Measurements from ENCODE around the gene ZNF548.

ZNF548 gene

DNA sequence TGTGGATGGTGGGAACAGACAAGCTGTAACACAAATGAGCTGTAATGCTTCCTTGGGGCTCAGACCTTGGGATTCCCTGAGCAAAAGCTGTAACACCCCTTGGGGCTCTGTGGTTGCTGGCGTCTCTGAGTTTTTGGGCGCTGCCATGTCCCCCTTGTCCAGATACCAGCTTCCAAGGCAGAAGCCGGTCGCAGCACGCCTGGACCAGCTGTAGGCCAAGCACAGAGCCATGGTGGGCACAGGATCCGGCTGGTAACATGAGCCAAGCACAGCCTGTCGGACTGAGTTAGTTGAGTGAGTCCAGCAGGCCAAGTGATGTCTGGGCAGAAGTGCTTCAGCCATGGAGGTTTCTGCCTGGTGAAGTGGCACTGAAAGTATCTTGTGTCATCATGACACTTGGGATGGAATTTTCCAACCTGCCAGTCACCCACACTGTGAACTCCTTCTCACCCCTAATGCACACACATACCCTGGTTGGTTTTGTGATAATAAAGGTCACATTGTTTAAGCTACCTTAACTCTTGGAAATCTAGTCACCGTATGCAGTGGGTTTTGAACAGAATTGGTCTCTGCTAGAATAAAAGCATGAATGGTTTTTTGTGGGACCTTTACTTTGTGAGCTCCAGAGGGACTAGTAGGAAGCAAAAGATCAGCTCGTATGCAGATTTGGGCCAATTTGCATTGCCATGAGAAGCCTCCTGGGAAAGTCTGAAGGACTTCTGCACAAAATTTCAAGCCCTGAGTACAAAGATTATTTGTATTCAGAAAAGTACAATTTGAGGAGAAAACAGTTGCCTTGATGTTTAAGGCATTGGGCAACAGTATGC, 14.3 kb downstream of the ZNF548 start:
- FAIRE-seq, result no peak

DNA sequence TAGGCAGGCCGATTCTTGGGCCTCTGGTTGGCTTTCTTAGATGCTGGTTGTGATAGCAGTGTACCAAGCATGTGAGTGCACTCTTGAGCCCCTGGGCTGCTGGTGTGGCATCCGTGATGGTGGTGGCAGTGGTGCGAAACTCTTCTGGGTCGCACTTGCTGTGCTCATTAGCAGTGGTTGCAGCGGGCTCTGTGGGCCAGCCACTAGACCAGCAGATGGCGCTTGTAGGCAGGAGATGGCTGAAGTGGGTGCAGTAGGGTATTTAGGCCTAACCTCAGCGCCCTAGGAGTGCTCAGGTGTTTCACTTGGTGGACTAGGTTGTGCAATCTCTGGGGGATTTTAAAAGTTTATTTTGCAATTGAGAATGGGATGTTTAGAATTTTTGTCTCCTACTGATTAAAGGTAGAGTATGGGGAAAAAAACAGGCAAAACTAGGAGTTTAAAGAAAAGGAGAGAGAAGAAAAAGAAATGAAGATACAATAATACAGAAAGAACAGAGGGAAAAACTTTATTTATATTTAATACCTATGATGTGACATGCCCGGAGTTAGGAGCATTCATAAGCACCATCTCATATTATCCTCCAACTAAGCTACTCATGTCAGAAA, 17.0 kb downstream of the ZNF548 start:
- FAIRE-seq, result no peak

- peak; percentile 84 for FAIRE-seq
Measured at GRCh38 chr19:57410877-57411671, 21.4 kb downstream of the ZNF548 start, which contains the start of gene ZNF17. Gene ZNF17 (plus strand): TSS chr19:57411161. CDS start chr19:57413616, 2,455 bp downstream.

DNA sequence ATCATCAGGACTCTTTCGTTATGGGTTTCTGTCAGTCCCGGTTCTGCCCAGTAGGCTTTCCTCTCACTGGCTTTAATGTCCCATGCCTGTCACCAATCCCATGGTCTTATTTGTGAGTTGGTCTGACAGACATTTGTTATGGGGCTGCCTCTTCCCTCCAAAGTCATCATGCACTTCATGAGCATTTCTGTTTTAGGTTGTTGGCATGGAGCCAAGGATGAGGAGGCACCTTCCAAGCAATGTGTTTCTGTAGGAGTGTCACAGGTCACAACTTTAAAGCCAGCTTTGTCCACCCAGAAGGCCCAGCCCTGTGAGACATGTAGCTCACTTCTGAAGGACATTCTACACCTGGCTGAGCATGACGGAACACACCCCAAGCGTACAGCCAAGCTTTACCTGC, 29.8 kb downstream of the ZNF548 start:
- no peak for FAIRE-seq

GRCh38 chr19:57421037-57421436, 31.4 kb downstream of the ZNF548 start:
- no peak for FAIRE-seq

DNA sequence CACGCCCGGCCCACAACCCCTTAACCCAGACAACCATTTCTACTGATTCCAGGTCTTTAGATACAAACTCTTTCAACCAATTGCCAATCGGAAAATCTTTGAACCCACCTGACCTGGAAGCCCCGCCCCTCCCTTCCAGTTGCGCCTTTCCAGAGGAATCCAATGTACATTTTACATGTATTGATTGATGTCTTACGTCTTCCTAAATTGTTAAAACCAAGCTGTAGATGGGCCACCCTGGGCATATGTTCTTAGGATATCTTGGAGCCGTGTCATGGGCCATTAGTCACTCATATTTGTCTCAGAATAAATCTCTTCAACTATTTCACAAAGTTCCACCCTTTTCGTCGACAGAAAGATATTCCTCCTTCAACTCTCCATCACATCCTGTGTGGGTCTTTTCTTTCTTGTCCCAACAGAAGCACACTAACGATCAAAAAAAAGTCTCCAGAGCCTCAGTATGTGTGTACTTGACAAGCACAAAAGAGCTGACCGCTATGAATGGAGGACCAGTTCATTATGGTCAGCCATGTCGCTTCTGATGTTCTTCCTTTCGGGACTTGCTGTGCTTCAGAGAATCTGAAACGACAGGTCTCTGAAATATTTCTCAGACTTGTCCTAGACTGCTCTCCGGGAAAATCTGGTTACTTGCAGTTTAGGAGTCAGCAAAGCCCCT, 44.9 kb downstream of the ZNF548 start:
- no peak for FAIRE-seq

- FAIRE-seq, result peak; percentile 96
Measured at GRCh38 chr19:57435062-57435978, 45.7 kb downstream of the ZNF548 start, which contains the start of gene ZNF749. Gene ZNF749 (plus strand): TSS chr19:57435325. CDS start chr19:57435579, 254 bp downstream.

- no peak for FAIRE-seq
Measured at GRCh38 chr19:57436417-57436816, 46.8 kb downstream of the ZNF548 start.

DNA sequence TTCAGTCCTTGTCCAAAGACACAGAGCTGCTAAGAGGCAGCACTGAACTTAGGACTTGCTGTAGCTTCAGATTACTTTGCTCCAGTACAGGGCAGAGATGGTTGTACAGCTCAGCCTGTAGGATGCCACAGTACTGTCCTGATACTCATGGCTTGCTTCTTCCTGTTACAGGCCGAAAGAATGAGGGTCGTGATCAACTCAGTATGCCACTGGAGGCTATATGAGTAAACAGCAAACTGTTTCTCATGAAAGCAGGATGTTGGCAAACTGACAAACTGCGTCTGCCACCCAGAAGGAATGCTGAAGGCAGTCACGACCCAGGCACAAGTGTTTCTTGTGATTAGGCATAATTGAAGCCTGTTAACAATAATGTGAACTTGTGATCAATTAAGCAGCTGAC, 48.3 kb downstream of the ZNF548 start:
- no peak for FAIRE-seq

- FAIRE-seq, result no peak
Measured at GRCh38 chr19:57438925-57439324, 49.3 kb downstream of the ZNF548 start.

GRCh38 chr19:57441979-57442752, 52.5 kb downstream of the ZNF548 start:
- FAIRE-seq, result no peak

DNA sequence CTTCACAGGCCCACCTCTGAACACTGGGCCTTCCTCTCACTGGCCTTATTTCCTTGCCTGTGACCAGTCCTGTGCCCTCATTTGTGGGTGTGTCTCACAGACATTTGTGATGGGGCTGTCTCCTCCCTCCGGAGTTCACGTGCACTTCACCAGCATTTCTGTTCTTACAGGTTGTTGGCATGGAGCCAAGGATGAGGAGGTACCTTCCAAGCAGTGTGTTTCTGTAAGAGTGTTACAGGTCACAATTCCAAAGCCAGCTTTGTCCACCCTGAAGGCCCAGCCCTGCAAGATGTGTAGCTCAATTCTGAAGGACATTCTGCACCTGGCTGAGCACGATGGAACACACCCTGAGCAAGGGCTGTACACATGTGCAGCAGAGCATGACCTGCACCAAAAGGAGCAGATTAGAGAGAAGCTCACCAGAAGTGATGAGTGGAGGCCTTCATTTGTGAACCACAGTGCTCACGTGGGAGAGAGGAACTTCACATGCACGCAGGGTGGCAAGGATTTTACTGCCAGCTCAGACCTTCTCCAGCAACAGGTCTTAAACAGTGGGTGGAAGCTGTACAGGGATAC, 53.6 kb downstream of the ZNF548 start:
- FAIRE-seq, result no peak

DNA sequence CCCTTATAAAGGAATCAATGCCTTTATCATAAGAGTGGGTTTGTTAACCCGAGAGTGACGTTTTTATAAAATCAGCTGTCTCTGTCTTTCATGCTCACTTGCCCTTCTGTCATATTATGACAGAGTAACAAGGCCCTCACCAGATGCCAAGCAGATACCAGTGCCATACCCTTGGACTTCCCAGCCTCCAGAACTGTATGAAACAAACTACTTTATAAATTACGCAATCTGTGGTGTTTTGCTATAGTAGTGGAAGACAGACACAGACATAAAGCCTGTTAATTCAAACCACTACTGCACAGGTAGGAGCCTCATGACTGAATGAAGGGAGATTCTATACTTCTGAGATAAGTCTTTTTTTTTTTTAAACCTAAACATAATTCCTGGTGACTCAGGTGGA, 62.7 kb downstream of the ZNF548 start:
- no peak for FAIRE-seq
